Stimulated activated CD4-positive, alpha-beta T cell treated with anti-CD3 and anti-CD28 coated beads, Interleukin-4, amount 100 ng/mL, for 24 hours (primary cell): ENCODE results near the gene ZDHHC4.
A peak's percentile ranks its signal among the peaks of the same experiment; 100 is the strongest.
"Not testable (repeated sequence)": the region's sequence is repeated elsewhere in the genome, so short reads cannot be mapped to it uniquely, and the experiment has no call there.

Source experiments
- DNase-seq: peaks from one replicate; pipeline ENCODE4 v3.0.0-alpha.2; 2020

ZDHHC4 gene

GRCh38 chr7:6608081-6608480 is 30.8 kb downstream of the ZDHHC4 start:
- no peak for DNase-seq

GRCh38 chr7:6608794-6609193 is 31.5 kb downstream of the ZDHHC4 start:
- no peak for DNase-seq

DNA sequence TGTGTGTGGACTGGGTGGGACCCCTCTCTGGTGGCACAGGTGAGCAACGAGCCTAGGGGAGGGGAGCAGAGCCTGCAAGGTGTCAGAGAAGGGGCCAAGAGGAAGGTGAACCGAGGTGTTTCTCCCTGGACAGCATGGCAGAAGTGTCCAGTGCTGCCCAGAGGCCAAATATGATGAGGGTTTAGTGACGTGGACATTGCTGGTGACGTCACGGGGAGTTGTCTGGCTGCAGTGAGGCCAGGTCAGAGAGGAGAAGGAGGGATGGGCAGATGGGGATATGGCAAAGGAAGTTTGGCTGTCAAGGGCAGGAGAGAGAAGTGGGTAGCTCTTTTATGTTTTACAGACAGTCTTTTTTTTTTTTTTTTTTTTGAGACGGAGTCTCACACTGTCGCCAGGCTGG is 35.6 kb downstream of the ZDHHC4 start:
- no peak for DNase-seq

GRCh38 chr7:6613706-6614105 is 36.5 kb downstream of the ZDHHC4 start:
- DNase-seq = no peak

GRCh38 chr7:6614953-6615722 is 37.9 kb downstream of the ZDHHC4 start, which contains the start of gene ZNF853:
Gene ZNF853 (plus strand): TSS chr7:6615610. CDS start chr7:6616175, 565 bp downstream.
- DNase-seq = no peak

- DNase-seq = no peak
These were observed 38.7 kb downstream of the ZDHHC4 start for GRCh38 chr7:6615723-6616555.

DNA sequence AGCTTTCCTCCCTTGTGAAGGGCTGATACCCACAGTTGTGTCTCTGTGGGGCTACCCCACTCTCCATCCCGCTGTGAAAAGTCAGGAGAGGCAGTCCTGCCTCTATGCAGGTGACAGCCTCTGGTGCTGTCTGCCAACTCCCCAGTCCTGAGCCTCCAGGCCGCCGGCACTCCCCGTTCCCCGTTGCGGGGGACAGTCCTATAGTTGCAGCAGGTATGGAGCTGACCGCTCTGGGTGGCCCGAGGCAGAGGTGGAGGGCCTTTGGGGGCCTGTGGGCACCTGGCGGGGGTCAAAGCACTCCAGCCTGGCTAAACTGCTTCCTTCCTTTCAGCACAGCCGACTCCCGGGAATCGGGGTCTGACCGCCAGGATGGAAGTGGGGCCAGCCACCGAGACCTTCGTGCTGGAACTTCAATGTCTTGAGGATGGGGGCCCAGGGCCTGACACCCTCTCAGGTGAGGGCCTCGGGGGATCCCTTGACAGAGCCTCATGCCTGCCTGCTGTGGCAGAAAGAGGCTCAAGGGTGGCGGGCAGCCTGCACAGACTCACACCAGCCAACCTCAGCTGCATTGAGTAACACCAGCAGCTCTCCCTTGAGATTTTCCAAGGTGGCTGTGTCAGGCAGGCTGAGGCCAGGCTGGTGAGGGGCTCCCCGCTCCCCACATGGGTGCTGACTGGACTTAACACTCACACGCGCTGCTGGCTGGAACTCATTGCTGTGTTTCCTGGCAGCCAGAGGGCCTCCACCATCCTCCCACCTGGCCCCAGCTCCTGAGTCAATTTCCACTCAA is 39.8 kb downstream of the ZDHHC4 start:
- DNase-seq = no peak

GRCh38 chr7:6618621-6619020 is 41.4 kb downstream of the ZDHHC4 start:
- DNase-seq = no peak

- no peak for DNase-seq
These were observed 42.7 kb downstream of the ZDHHC4 start for GRCh38 chr7:6619961-6620360.

DNA sequence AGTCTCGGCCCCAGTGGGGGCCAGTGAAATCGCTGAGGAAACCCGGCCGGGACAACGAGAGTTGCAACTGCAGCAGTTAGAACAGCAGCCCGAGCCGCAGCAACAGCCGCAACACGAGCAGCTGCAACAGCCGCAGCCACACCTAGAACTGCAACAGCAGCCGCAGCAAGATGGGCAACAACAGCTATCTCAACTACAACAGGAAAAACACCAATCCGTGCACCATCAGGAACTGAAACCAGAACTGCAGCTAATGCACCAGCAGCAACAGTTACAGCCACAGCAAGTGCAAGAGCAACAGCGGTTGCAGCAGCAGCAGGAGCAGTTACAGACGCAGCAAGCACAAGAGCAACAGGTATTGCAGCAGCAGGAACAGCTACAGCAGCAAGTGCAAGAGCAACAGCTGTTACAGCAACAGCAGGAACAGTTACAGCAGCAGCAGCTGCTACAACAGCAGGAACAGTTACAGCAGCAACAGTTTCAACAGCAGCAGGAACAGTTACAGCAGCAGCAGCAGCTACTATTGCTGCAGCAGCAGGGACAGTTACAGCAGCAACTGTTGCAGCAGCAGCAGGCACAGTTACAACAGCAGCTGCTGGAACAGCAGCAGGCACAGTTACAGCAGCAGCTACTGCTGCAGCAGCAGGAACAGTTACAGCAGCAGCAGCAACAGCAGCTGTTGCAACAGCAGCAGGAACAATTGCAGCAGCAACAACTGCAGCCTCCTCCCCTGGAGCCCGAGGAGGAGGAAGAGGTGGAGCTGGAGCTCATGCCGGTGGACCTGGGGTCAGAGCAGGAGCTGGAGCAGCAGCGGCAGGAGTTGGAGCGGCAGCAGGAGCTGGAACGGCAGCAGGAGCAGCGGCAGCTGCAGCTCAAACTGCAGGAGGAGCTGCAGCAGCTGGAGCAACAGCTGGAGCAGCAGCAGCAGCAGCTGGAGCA is 44.2 kb downstream of the ZDHHC4 start:
- no peak for DNase-seq

DNA sequence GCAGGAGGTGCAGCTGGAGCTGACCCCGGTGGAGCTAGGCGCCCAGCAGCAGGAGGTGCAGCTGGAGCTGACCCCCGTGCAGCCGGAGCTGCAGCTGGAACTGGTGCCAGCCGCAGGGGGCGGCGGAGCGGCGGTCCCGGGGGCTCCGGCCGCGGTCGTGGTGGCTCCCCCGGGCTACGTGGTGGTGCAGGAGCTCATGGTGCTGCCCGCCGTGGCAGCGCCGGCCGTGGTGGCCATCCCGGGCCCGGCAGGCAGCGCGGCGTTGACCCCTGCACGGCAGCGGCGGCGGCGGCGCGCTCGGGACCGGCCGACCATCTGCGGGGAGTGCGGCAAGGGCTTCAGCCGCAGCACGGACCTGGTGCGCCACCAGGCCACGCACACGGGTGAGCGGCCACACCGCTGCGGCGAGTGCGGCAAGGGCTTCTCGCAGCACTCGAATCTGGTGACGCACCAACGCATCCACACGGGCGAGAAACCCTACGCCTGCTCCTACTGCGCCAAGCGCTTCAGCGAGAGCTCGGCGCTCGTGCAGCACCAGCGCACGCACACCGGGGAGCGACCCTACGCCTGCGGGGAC is 45.0 kb downstream of the ZDHHC4 start:
- no peak for DNase-seq

DNA sequence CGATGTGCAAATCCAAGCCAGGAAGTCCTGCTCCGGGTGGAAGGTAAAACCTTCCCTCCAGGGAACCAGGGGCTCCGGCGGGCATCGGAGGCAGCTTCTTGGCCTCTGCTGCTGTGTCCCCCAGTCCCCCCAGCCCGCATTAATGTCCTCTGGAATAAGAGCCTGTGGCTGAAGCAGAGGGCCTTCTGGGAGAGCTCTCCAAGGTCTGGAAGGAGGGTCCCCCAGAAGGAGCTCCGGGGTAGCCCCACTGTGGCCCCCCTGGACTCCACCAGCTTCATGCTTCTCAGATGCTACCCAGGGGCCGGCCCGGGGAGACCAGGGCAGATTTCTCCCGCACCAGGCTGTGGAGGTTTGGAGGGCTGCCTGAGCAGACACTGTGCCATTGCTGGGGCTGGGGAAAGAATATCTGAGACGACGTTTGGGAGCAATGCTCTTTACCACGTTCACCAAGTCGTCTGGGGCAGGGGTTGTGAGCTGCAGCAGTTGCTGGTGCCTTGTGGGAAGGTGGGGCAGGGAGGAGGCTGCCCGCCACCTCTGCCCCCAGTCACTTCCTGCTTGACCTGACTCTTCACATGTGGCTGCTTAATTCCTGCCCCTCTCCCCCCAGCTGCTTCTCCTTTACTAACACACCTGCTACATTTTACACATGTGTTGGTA is 46.5 kb downstream of the ZDHHC4 start:
- DNase-seq = no peak

DNA sequence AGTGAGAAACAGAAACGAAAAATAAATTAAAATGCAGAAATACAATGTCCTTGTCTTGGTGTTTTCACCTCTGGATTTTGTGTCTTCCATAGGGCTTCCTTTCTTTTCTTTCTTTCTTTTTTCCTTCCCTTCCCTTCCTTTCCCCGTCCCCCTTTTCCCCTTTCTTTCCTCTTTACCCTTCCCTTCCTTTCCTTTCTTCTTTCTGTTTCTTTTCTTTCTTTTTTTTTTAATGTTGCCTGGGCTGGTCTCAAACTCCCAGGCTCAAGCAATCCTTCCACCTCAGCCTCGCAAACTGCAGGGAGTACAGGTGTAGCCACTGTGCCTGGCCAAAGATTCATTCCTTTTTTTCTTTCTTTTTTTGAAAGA is 47.0 kb downstream of the ZDHHC4 start:
- DNase-seq = no peak

GRCh38 chr7:6628045-6628444 is 50.8 kb downstream of the ZDHHC4 start:
- DNase-seq = no peak

GRCh38 chr7:6630007-6630849 is 53.0 kb downstream of the ZDHHC4 start:
- DNase-seq = no peak

GRCh38 chr7:6631605-6632004 is 54.4 kb downstream of the ZDHHC4 start:
- DNase-seq = no peak

- DNase-seq = no peak
These were observed 56.8 kb downstream of the ZDHHC4 start for GRCh38 chr7:6634021-6634420.

GRCh38 chr7:6634971-6635370 is 57.7 kb downstream of the ZDHHC4 start:
- DNase-seq = not testable (repeated sequence)

GRCh38 chr7:6636741-6637543 is 59.7 kb downstream of the ZDHHC4 start, which contains the start of gene ZNF316:
Gene ZNF316 (plus strand): TSS chr7:6637318. CDS start chr7:6642410, 5,092 bp downstream.
- peak; percentile 63 for DNase-seq
